Spleen (tissue), 7 donors: ENCODE data around the gene RAPH1.

ENCODE experiments used
- CTCF ChIP-seq, 11 experiments: fragments of 200-600 bp in 7 of 11; fragments of 450-650 bp in 4 of 11; sonication (generic) in 4 of 11; IDR thresholded peaks in 8 of 11; conservative IDR thresholded peaks in 3 of 11; 1 replicate in 7 of 11; 2 replicates in 4 of 11; pipeline versions ENCODE4 v1.4.0 to v1.8.0; 2016 to 2021; ENCODE audit warnings: antibody characterized with exemption in 11 of 11, inconsistent platforms in 4 of 11, mild to moderate bottlenecking in 1 of 11
- POLR2A ChIP-seq, 3 donors: fragments of 450-650 bp; IDR thresholded peaks; one replicate each; pipeline ENCODE4 v1.5.1; 2017; ENCODE audit warnings: antibody characterized with exemption in 3 of 3, mild to moderate bottlenecking in 1 of 3
- POLR2AphosphoS5 ChIP-seq, 3 donors: sonication (generic); formaldehyde crosslinking; IDR thresholded peaks; one replicate each; pipeline ENCODE4 v1.5.1; 2017; ENCODE audit warnings: antibody characterized with exemption in 3 of 3
- donor health status: DM: no; HTN: no; CAD: no; lungs with moderate emphysema.
- donor health status: DM: no; HTN: no; CAD: no.
- donor health status: DM: no; HTN: no; CAD: no.

GRCh38 chr2:203440671-203441070, 94.4 kb downstream of the RAPH1 start:
- no peak for TF ChIP-seq CTCF (IDR thresholded peaks at IDR 0.05 in 8 of 11, conservative IDR thresholded peaks at IDR 0.05 in 3 of 11)
- no peak for TF ChIP-seq POLR2AphosphoS5 (IDR thresholded peaks at IDR 0.05)
- TF ChIP-seq POLR2A (IDR thresholded peaks at IDR 0.05) = no peak
